Stimulated activated CD4-positive, alpha-beta T cell treated with anti-CD3 and anti-CD28 coated beads, TNF-alpha, amount 100 ng/mL, for 4 hours (primary cell): ENCODE measurements around the gene SERTM2.

ENCODE experiments used
- DNase-seq, 3 experiments: peaks; one replicate each; pipeline ENCODE4 v3.0.0-alpha.2; 2020; ENCODE audit warnings: low read depth in 3 of 3

SERTM2 gene

GRCh38 chrX:111560801-111561200 is 49.4 kb downstream of the SERTM2 start:
- DNase-seq: no peak

- no peak for DNase-seq
Measured at GRCh38 chrX:111561851-111562250, 50.4 kb downstream of the SERTM2 start.

- DNase-seq: no peak
Measured at GRCh38 chrX:111567542-111568255, 56.3 kb downstream of the SERTM2 start.

- DNase-seq: no peak
Measured at GRCh38 chrX:111568354-111568753, 56.9 kb downstream of the SERTM2 start.

GRCh38 chrX:111568817-111569216 is 57.4 kb downstream of the SERTM2 start:
- no peak for DNase-seq
